GM12801 (cell line): ENCODE results near the gene PDCL2.

ENCODE experiments used
- TF ChIP-seq, protein P1 (sequence below): IDR thresholded peaks from one replicate; pipeline ENCODE4 v1.5.1; 2011; ENCODE audit warnings: control low read depth; ENCODE audit not compliant: insufficient read length; ENCODE audit errors: extremely low read depth

Gene PDCL2

DNA sequence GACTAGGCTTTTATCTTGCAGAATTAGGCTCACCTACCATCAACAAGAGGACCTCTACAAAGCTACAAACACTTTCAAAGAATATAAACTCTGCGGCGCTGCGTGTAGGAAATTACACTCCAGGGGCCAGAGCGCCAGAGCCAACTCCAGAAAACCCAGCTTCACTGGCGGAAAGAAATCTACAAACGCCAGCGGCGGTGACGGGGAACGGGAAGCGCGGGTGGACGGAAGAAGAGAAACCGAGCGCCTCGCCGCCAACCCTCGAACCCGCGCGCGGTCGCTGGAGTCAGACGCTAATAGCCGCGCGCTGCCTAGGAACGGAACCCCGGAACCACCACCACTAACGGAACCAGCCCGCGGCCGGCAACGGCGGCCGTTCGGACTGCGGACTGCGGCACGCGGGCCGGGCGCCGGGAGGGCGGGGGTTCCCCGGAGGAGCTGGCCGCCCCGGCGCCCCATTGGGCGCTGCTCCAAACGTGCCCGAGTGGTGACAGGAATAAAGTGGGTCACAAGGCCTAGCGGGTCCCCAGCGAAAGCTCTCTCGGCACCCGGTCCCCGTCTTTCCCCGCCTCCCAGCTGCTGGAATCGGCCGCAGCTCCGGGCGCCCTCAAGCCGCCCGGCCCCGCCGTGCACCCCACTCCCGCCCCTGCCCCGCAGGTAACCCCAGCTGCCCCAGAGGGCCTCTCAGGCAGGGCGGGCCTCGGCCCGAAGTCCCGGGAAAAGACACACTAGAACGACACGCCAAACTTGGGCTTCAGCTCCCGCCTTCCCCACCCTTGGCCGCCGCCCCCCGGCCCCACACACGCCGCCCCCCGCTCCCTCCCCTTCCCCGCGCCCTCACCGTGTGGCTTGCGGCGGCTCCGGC lies 46.2 kb downstream of the PDCL2 start:
- TF ChIP-seq, protein P1, sequence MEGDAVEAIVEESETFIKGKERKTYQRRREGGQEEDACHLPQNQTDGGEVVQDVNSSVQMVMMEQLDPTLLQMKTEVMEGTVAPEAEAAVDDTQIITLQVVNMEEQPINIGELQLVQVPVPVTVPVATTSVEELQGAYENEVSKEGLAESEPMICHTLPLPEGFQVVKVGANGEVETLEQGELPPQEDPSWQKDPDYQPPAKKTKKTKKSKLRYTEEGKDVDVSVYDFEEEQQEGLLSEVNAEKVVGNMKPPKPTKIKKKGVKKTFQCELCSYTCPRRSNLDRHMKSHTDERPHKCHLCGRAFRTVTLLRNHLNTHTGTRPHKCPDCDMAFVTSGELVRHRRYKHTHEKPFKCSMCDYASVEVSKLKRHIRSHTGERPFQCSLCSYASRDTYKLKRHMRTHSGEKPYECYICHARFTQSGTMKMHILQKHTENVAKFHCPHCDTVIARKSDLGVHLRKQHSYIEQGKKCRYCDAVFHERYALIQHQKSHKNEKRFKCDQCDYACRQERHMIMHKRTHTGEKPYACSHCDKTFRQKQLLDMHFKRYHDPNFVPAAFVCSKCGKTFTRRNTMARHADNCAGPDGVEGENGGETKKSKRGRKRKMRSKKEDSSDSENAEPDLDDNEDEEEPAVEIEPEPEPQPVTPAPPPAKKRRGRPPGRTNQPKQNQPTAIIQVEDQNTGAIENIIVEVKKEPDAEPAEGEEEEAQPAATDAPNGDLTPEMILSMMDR: no peak

DNA sequence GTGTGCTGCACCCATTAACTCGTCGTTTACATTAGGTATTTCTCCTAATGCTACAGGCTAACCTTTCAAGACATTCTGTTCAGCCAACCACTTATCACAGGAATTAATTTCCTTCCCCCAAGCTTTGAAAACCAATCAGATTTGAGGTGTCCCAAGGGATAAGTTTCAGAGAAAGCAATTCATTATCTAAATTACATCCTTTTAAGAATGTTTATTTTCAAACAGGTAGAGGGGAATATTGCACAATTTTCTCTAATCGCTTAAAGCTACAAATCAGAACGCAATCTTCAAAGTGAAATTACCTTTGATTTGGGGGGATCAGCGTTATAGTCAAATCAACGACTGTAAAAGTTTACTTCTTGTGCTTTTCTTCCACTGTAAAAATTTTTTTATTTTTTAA lies 46.9 kb downstream of the PDCL2 start:
- TF ChIP-seq, protein P1: no peak

DNA sequence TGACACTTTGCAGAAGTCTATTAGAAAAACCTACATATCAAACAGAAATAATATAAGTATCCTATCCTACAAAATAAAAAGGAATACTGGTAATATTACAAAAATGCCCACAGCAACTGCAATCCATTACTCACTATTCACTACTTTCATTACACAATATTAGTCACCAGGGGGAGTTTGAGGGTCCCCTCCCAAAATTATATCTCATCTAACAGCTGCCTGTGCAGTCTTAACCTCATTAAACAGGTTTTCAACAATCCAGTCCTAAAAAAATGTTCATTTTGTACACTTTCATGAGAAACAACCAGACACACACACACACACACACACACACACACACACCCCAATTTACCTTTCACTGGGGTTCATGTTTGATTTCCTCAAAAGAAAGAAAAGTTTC lies 48.2 kb downstream of the PDCL2 start:
- TF ChIP-seq, protein P1: no peak

DNA sequence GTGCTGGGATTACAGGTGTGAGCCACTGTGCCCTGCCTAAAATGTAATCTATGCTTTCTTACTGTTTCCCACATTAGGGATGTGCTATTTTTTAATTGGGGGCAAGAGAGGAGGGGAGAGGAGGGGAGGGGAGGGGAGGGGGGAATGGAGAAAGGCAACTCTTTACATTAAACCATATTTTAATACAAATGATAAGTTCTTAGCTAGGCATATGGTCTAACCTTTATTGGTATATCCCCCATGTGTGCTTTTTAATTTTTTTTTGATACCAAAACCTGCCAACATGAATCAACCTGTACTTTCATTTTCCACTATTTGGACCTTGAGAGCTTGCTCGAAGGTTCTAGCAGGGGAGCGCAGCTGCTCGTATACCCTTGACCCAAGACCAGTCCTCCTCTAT lies 51.8 kb downstream of the PDCL2 start:
- TF ChIP-seq, protein P1: no peak

DNA sequence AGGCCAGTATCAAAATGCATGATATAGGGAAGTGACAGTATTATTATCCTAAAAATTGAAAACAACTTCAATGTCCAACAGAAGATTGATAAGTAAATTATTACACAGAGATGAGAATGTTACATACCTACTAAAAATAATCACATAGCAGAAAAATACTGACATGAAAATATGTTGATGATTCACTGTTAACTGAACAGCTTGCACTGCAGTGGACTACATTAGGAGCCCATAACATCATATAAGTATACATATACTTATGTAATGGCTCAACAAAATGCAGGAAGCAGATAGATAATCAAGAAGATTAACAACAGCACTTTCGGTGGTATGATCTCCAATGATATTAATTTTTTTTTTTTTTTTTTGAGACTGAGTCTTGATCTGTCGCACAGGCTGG lies 52.4 kb downstream of the PDCL2 start:
- TF ChIP-seq, protein P1: no peak

DNA sequence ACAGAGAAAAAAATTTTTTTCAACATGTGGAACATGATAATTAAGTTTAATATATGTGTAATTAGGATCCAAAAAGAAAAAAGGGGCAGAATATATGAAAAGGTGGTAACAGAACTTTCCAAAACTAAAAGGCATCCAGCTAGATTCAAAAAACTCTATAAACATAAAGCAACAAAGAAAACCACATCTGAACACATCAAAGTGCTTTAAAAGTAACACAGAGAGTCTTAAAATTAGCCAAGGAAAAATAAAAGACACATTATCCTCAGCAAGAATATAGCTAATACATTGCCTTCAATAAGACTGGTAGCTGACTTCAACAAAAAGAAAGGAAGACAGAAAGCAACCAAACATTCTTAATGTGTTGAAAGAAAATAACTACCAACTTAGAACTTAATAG lies 53.5 kb downstream of the PDCL2 start:
- TF ChIP-seq, protein P1: no peak

DNA sequence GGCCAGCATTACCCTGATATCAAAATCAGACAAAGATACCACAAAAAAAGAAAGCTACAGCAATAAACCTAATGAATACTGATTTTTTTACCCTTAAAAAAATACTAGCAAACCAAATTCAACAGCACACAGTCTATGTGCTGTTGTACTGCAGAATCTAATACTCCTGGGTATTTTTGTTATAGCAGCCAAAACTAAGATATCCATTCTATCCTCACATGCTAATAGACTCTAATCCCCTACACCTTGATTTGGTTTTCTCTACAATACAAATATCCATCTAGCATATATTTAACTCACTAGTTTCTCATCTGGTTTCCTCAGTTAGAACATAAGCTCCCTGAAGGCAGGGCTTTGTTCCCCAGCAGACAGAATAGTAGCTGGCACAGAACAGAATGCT lies 57.7 kb downstream of the PDCL2 start:
- TF ChIP-seq, protein P1: no peak

DNA sequence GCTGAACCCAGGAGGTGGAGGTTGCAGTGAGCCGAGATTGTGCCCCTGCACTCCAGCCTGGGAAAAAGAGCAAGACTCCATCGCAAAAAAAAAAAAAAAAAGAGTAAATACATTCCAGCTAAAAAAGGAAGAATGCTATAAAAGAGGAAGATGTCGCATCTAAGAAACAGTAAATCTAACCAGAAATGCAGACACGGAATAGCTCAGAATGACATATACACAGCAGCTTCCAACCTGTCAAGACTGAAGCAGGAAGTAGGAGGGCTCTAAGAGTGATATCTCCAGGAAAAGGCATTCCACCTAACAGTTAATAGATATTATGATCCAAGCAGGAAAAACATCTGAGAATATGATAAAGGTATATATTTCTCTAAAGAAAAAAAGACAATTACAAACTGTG lies 61.4 kb downstream of the PDCL2 start:
- TF ChIP-seq, protein P1: no peak
